GM12878 (cell line): ENCODE data around the gene CDKL1. TPM values are rescaled to one million over a fixed set of nuclear protein-coding genes. Genes with fewer than 3 reads are reported as not detected.

Experiments used
- ATAC-seq: fragments of 200-7000 bp; cut with Tn5 transposase; 3 replicates; pipeline ENCODE4 v1.9.1; 2020; ENCODE audit warnings: mild to moderate bottlenecking, moderate library complexity
- BruUV-seq: library from RNA; stranded (reverse); fragments of 400-500 nt; replicated peaks from 2 replicates; lab custom pipeline; 2021; lab: Mats Ljungman, UMichigan
- CTCF ChIA-PET: fragments of 300-600 bp; sonication (Branson Sonifier 250); formaldehyde crosslinking; extraction: SDS; loops from one replicate; lab custom pipeline; 2021; ENCODE audit warnings: inconsistent platforms; lab: Yijun Ruan, JAX
- POLR2A ChIA-PET: fragments of 350-600 bp; formaldehyde crosslinking; extraction: SDS; loops from one replicate; lab custom pipeline; 2021; ENCODE audit warnings: inconsistent platforms; lab: Charles Lee
- RAD21 ChIA-PET: fragments of 300-600 bp; sonication (Branson Sonifier 250); formaldehyde crosslinking; loops from one replicate; lab custom pipeline; 2023; ENCODE audit warnings: antibody characterized with exemption; ENCODE audit not compliant: unreplicated experiment; lab: Charles Lee
- SMC1A ChIA-PET: fragments of 300-600 bp; sonication (Branson Sonifier 250); formaldehyde crosslinking; loops from one replicate; lab custom pipeline; 2023; ENCODE audit not compliant: unreplicated experiment, uncharacterized antibody; lab: Charles Lee
- DNase-seq: peaks from one replicate; pipeline ENCODE4 v3.0.0-alpha.2; 2011; ENCODE audit warnings: low read depth, low spot score
- FAIRE-seq: peaks from 3 replicates; lab custom pipeline; 2011; peaks lifted over from hg19 to GRCh38; lab: Jason Lieb, UNC
- H2AFZ ChIP-seq: 2 replicates; pipeline ENCODE4 v1.6.0; 2011; ENCODE audit warnings: low read depth, low read length, control low read depth; ENCODE audit not compliant: control insufficient read depth
- H3K27ac ChIP-seq: 2 replicates; pipeline ENCODE4 v1.5.1; 2011; ENCODE audit warnings: control low read depth; ENCODE audit not compliant: control insufficient read depth, insufficient read depth
- H3K27me3 ChIP-seq, 2 experiments: replicated peaks in 1 of 2; 2 replicates each; pipeline versions ENCODE4 v1.6.0 to v1.6.1; 2011; ENCODE audit warnings: low read length in 1 of 2; ENCODE audit not compliant: control insufficient read depth in 2 of 2, insufficient read depth in 2 of 2
- H3K36me3 ChIP-seq, 2 experiments: 2 replicates each; pipeline ENCODE4 v1.5.1; 2011; ENCODE audit warnings: low read length in 1 of 2; ENCODE audit not compliant: control insufficient read depth in 2 of 2, insufficient read depth in 2 of 2
- H3K4me1 ChIP-seq: 2 replicates; pipeline ENCODE4 v1.6.1; 2011; ENCODE audit warnings: mild to moderate bottlenecking, low read length, moderate library complexity, mixed read lengths; ENCODE audit not compliant: control insufficient read depth, insufficient read depth
- H3K4me2 ChIP-seq: 2 replicates; pipeline ENCODE4 v1.6.0; 2011; ENCODE audit warnings: control low read depth; ENCODE audit not compliant: control insufficient read depth, insufficient read depth
- H3K4me3 ChIP-seq: fragments of 200-600 bp; sonication (generic); 2 replicates; pipeline ENCODE4 v1.5.1; 2016
- H3K79me2 ChIP-seq: 2 replicates; pipeline ENCODE4 v1.6.0; 2011; ENCODE audit warnings: low read length; ENCODE audit not compliant: control insufficient read depth, insufficient read depth
- H3K9ac ChIP-seq: 2 replicates; pipeline ENCODE4 v1.8.0; 2011; ENCODE audit warnings: low read length, control low read depth, mixed read lengths; ENCODE audit not compliant: control insufficient read depth, insufficient read depth
- H3K9me3 ChIP-seq: replicated peaks from 3 replicates; pipeline ENCODE4 v1.5.1; 2011; ENCODE audit warnings: mild to moderate bottlenecking, low read length; ENCODE audit not compliant: control insufficient read depth, insufficient read depth
- H4K20me1 ChIP-seq: 2 replicates; pipeline ENCODE4 v1.6.0; 2011; ENCODE audit not compliant: control insufficient read depth, insufficient read depth
- BCLAF1 ChIP-seq: fragments of 450-650 bp; IDR thresholded peaks from 2 replicates; pipeline ENCODE4 v1.6.1; 2017; ENCODE audit warnings: antibody characterized with exemption, mild to moderate bottlenecking, moderate library complexity
- CBX5 ChIP-seq: sonication (generic); IDR thresholded peaks from 2 replicates; pipeline ENCODE4 v1.6.1; 2016; ENCODE audit warnings: low read depth, moderate library complexity, mild to moderate bottlenecking, inconsistent platforms
- ESRRA ChIP-seq: IDR thresholded peaks from 2 replicates; pipeline ENCODE4 v1.6.1; 2012; ENCODE audit warnings: mild to moderate bottlenecking, low read length, improper control_type of control experiment
- EZH2 ChIP-seq: IDR thresholded peaks from 2 replicates; pipeline ENCODE4 v1.6.1; 2012; ENCODE audit warnings: low read depth, mild to moderate bottlenecking, control low read depth, inconsistent platforms, low read length, borderline replicate concordance; ENCODE audit not compliant: control insufficient read depth
- IRF4 ChIP-seq: IDR thresholded peaks from 2 replicates; pipeline ENCODE4 v1.6.1; 2011; ENCODE audit warnings: low read depth, low read length
- JUND ChIP-seq: IDR thresholded peaks from 2 replicates; pipeline ENCODE4 v1.6.1; 2012; ENCODE audit warnings: low read depth, mild to moderate bottlenecking, low read length, improper control_type of control experiment, moderate library complexity
- KLF5 ChIP-seq: fragments of 450-650 bp; IDR thresholded peaks from 2 replicates; pipeline ENCODE4 v1.6.1; 2014; ENCODE audit warnings: mild to moderate bottlenecking; ENCODE audit not compliant: partially characterized antibody
- MYB ChIP-seq: fragments of 150-350 bp; IDR thresholded peaks from 2 replicates; pipeline ENCODE4 v1.6.1; 2014; ENCODE audit warnings: mild to moderate bottlenecking, low read depth, low read length, borderline replicate concordance
- PAX8 ChIP-seq: fragments of 450-650 bp; IDR thresholded peaks from 2 replicates; pipeline ENCODE4 v1.6.1; 2017; ENCODE audit warnings: mild to moderate bottlenecking, moderate library complexity
- PML ChIP-seq: IDR thresholded peaks from 2 replicates; pipeline ENCODE4 v1.6.1; 2012; ENCODE audit warnings: low read length, inconsistent platforms
- SMAD5 ChIP-seq: IDR thresholded peaks from 2 replicates; pipeline ENCODE4 v1.6.1; 2016; ENCODE audit warnings: antibody characterized with exemption, low read depth
- WGBS: methylation state at CpG from one replicate; pipeline ENCODE4 v1.1.6; 2016; ENCODE audit warnings: low lambda C conversion rate; ENCODE audit not compliant: insufficient replicate concordance, insufficient coverage; ENCODE audit errors: missing lambda C conversion rate; 5-methylcytosine and 5-hydroxymethylcytosine counted together
- in situ Hi-C: fragments of 300-500 bp; cut with MboI; formaldehyde crosslinking; loops from 9 replicates; pipeline ENCODE4 v1.14.3; 2018; ENCODE audit warnings: mixed read lengths
- intact Hi-C: fragments of 100-400 bp; cut with micrococcal nuclease; formaldehyde crosslinking; loops from one replicate; pipeline ENCODE4 v1.14.2; 2022; ENCODE audit not compliant: unreplicated experiment
- polyA plus RNA-seq, 11 experiments: library from polyadenylated mRNA; depleted of rRNA in 4 of 11; unstranded in 6 of 11; stranded (reverse) in 5 of 11; fragments of >200 nt; fragmentation: Nextera tagmentation in 4 of 11; fragmentation: Illumina TruSeq in 1 of 11; extraction: Ambion mirVana in 4 of 11; extraction: Trizol in 1 of 11; gene quantifications; 1 replicate in 1 of 11; 2 replicates in 10 of 11; pipeline versions ENCODE4 v1.2.1 to v1.2.3, GENCODE V29; 2011 to 2016; ENCODE audit warnings: inconsistent platforms in 2 of 11, missing spikeins in 2 of 11, low read depth in 1 of 11
- total RNA-seq, 4 experiments: library from RNA; depleted of rRNA in 3 of 4; stranded (reverse); fragments of >200 nt in 3 of 4; fragmentation: Illumina TruSeq in 1 of 4; extraction: Trizol in 1 of 4; gene quantifications; 2 replicates each; pipeline versions ENCODE4 v1.2.1 to v1.2.3, GENCODE V29; 2013 to 2021

CDKL1 gene
- total and polyA plus RNA-seq, 10 of the 15 experiments (the other 5 are each of a cell fraction or from before 2014, with no cell fraction given): 9.0 to 19.0 (median 11.1) TPM

DNA sequence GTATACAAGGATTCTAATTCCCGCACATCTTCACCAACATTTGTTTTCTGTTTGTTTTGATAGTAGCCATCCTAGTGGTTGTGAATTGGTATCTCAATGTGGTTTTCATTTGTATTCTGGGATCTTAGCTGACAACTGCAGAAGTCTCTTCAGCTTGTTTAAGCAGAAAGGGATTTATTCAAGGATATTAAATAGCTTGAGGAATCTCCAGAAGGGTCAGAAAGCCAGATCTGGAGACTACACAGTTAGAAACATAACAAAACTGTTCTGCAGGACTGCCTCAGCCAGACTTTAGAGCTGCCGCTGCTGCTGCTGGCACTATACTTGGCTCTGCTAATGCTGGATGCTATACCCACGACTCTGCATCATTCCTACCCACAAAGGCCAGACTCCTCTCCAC is 13.4 kb upstream of the CDKL1 start:
- Histone ChIP-seq H2AFZ (no peak overlapping the region), H3K9ac (no peak overlapping the region), H3K9me3 (no peaks in the 10 kb centered on the region; the same call in 2 of the 3 replicates), H3K4me3 (no peak overlapping the region), H3K4me2 (no peak overlapping the region), H4K20me1 (no peaks in the 10 kb centered on the region), H3K79me2 (no peaks in the 10 kb centered on the region), H3K27me3 (no peaks in the 10 kb centered on the region), H3K27ac (no peak overlapping the region), H3K36me3 (no peaks in the 10 kb centered on the region), H3K4me1 (no peaks in the 10 kb centered on the region)
- TF ChIP-seq CBX5 (no peak), IRF4 (no peak), ESRRA (no peak), PML (no peak), JUND (no peak), SMAD5 (no peak), KLF5 (no peak), PAX8 (no peak), BCLAF1 (no peak), EZH2 (no peak), MYB (no peak)
- BruUV-seq: no TSS peak
- ATAC-seq (no peak), FAIRE-seq (no peak), DNase-seq (no peak)
- POLR2A ChIA-PET: interaction anchor here (0.6 kb wide), 1 partner anchor 118 kb away, joined by 6 read pairs; no protein-coding TSS in a partner anchor
- CTCF ChIA-PET: interaction anchor here (0.8 kb wide), 1 partner anchor 67 kb away, joined by 3 read pairs; no protein-coding TSS in a partner anchor
- intact Hi-C loops (no loop called here), in situ Hi-C loops (no loop called here)
- RAD21 ChIA-PET: interaction anchor here (0.5 kb wide), 1 partner anchor 99 kb away, joined by 4 read pairs; no protein-coding TSS in a partner anchor
- SMC1A ChIA-PET: interaction anchor here (1.1 kb wide), 1 partner anchor 46 kb away, joined by 3 read pairs; no protein-coding TSS in a partner anchor
- 94% methylated on average over 3 of the region's 3 CpGs for WGBS
